Esophagus squamous epithelium (tissue), 4 donors: Measurements from ENCODE around the gene PLEKHA6.

ENCODE experiments used
- POLR2A ChIP-seq, 4 donors: fragments of 450-650 bp; IDR thresholded peaks; one replicate each; pipeline ENCODE4 v1.6.1; 2017; ENCODE audit warnings: antibody characterized with exemption in 4 of 4, mild to moderate bottlenecking in 4 of 4, moderate library complexity in 3 of 4
- TF ChIP-seq, protein P1 (sequence below), 6 experiments: fragments of 450-650 bp in 4 of 6; fragments of 200-600 bp in 2 of 6; sonication (generic) in 2 of 6; IDR thresholded peaks; one replicate each; pipeline ENCODE4 v1.5.1; 2016 to 2019; ENCODE audit warnings: antibody characterized with exemption in 6 of 6, mild to moderate bottlenecking in 4 of 6, moderate library complexity in 4 of 6

DNA sequence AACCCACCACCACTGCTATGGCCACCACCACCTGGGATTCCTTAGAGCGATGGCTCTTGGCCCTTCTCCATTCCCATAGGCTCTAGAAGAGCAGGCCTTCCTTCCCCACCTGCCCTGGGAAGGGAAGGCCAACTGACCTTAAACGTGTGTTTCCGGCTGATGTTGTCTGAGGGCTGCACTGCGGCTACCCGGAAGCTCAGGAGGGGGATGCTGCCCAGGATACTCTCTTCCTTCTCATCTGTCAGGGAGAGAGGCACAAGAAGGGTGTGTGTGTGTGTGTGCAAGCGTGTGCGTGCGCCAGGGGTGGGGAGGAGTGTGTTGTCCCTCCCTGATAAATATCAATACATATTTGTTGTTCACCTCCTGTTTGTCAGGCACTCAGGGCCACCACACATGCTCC, 94.9 kb downstream of the PLEKHA6 start:
- TF ChIP-seq, protein P1, sequence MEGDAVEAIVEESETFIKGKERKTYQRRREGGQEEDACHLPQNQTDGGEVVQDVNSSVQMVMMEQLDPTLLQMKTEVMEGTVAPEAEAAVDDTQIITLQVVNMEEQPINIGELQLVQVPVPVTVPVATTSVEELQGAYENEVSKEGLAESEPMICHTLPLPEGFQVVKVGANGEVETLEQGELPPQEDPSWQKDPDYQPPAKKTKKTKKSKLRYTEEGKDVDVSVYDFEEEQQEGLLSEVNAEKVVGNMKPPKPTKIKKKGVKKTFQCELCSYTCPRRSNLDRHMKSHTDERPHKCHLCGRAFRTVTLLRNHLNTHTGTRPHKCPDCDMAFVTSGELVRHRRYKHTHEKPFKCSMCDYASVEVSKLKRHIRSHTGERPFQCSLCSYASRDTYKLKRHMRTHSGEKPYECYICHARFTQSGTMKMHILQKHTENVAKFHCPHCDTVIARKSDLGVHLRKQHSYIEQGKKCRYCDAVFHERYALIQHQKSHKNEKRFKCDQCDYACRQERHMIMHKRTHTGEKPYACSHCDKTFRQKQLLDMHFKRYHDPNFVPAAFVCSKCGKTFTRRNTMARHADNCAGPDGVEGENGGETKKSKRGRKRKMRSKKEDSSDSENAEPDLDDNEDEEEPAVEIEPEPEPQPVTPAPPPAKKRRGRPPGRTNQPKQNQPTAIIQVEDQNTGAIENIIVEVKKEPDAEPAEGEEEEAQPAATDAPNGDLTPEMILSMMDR (IDR thresholded peaks at IDR 0.05) = no peak
- TF ChIP-seq POLR2A (IDR thresholded peaks at IDR 0.05) = no peak
